ENCODE results near the gene LALBA.
"Not testable (repeated sequence)": the region's sequence is repeated elsewhere in the genome, so short reads cannot be mapped to it uniquely, and the experiment has no call there.

The LALBA gene

GRCh38 chr12:48527891-48528670 lies 41.8 kb downstream of the LALBA start:
- DNase-seq: no peak

- no peak for DNase-seq
These were observed 44.5 kb downstream of the LALBA start, which contains the start of gene OR8S1 for GRCh38 chr12:48525332-48525731. Gene OR8S1, plus strand, starts transcription at chr12:48525632. Its CDS starts 0 bp downstream, at chr12:48525632.

GRCh38 chr12:48520381-48520780 lies 49.5 kb downstream of the LALBA start:
- DNase-seq: not testable (repeated sequence)

Measured in activated CD4-positive, alpha-beta T cell treated with anti-CD3 and anti-CD28 coated beads, Interleukin-2, amount 50 U/mL, for 4 hours (primary cell).